ENCODE results near the gene SLC18B1. TPM values are rescaled to one million over a fixed set of nuclear protein-coding genes. Genes with fewer than 3 reads are reported as not detected.

SLC18B1 gene
- total and polyA plus RNA-seq, 2 of the 13 experiments (the other 11 are each of a cell fraction or from before 2014, with no cell fraction given): 11.4 to 13.8 TPM

- TF ChIP-seq BORCS8-MEF2B (CRISPR knock-in tag; IDR thresholded peaks at IDR 0.05) (no peak), PAX8 (CRISPR knock-in tag; IDR thresholded peaks at IDR 0.05; ENCODE audit: borderline replicate concordance) (no peak), GATAD2A (CRISPR knock-in tag; IDR thresholded peaks at IDR 0.05) (no peak), SRSF1 (optimal IDR thresholded peaks at IDR 0.05; ENCODE audit: low read depth, low read length) (no peak), GFI1 (CRISPR knock-in tag; IDR thresholded peaks at IDR 0.05; ENCODE audit: borderline replicate concordance) (no peak; the same call in 1 of the 2 replicates), U2AF2 (IDR thresholded peaks at IDR 0.05; ENCODE audit: low read depth, low read length) (no peak), ZNF337 (CRISPR knock-in tag; IDR thresholded peaks at IDR 0.05; ENCODE audit: borderline replicate concordance, low read depth) (no peak), ELF4 (CRISPR knock-in tag; IDR thresholded peaks at IDR 0.05; ENCODE audit: borderline replicate concordance) (peak; percentile 33; the same call in 1 of the 2 replicates), CHD4 (IDR thresholded peaks at IDR 0.05; ENCODE audit: borderline replicate concordance, low read length) (peak; percentile 83; the same call in 1 of the 2 replicates), TEF (CRISPR knock-in tag; IDR thresholded peaks at IDR 0.05) (peak; percentile 40; the same call in 1 of the 2 replicates), ATM (IDR thresholded peaks at IDR 0.05; ENCODE audit: borderline replicate concordance) (no peak), ZSCAN31 (CRISPR knock-in tag; IDR thresholded peaks at IDR 0.05; ENCODE audit: low read depth) (peak; percentile 26), GTF3A (CRISPR knock-in tag; conservative IDR thresholded peaks at IDR 0.05) (no peak), PPARG (CRISPR knock-in tag; conservative IDR thresholded peaks at IDR 0.05) (no peak), ZNF770 (CRISPR knock-in tag; IDR thresholded peaks at IDR 0.05) (no peak), ZNF615 (CRISPR knock-in tag; IDR thresholded peaks at IDR 0.05; ENCODE audit: borderline replicate concordance) (no peak), ZNF235 (CRISPR knock-in tag; IDR thresholded peaks at IDR 0.05; ENCODE audit: borderline replicate concordance) (no peak), ZNF280B (CRISPR knock-in tag; IDR thresholded peaks at IDR 0.05; ENCODE audit: borderline replicate concordance) (no peak), HCFC1 (IDR thresholded peaks at IDR 0.05; ENCODE audit: low read depth, low read length) (no peak)
- TF ChIP-seq, protein P1, sequence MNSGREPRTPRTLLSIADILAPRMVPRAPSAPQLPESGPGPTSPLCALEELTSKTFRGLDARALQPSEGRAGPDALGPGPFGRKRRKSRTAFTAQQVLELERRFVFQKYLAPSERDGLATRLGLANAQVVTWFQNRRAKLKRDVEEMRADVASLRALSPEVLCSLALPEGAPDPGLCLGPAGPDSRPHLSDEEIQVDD (CRISPR knock-in tag; IDR thresholded peaks at IDR 0.05; ENCODE audit: borderline replicate concordance): no peak
- TF ChIP-seq, protein P2, sequence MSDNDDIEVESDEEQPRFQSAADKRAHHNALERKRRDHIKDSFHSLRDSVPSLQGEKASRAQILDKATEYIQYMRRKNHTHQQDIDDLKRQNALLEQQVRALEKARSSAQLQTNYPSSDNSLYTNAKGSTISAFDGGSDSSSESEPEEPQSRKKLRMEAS (IDR thresholded peaks at IDR 0.05): peak; percentile 80
These were observed 14.9 kb upstream of the SLC18B1 start (continued) for GRCh38 chr6:132813173-132813856.

Data from HepG2 (cell line).